A172 (cell line): ENCODE measurements around the gene DUOXA1. TPM values are rescaled to one million over a fixed set of nuclear protein-coding genes. Genes with fewer than 3 reads are reported as not detected.

ENCODE experiments used
- DNase-seq: peaks from one replicate; pipeline ENCODE4 v3.0.0-alpha.2; 2015; ENCODE audit warnings: low spot score
- total RNA-seq: library from RNA; depleted of rRNA; stranded (reverse); fragments of >200 nt; shearing (Covaris generic); gene quantifications from 2 replicates; pipeline ENCODE4 v1.2.3, GENCODE V29; 2014; rRNA removed

The DUOXA1 gene
- total RNA-seq: not detected in 2 replicates

DNA sequence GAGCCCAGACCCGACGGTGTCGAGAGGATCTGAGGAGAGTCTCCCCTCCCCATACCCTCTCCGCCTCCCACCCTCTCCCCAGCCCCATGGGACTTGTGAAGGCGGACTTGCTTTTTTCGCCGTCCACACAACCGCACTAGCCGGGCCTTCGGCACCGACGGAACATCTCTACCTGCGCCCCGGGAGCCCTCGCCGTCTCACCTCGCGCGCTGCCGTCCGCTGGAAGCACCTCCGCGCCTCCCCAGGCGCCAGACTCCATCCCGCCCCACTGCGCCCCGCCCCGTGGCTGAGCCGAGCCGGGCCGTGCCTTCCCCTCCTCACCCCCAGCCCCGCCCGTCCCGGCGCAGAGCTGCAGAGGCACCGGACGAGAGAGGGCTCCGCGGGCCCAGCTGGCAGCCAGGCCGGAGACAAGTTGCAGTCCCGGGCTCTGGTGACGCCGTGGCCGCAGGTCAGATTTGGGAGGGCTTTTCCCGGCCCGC lies at the start of gene DUOXA1, which contains the start of gene DUOX1:
Gene DUOXA1, minus strand, starts transcription at position 229 of the 479 bp plus-strand sequence. CDS start 6,865 bp downstream, outside the sequence.
Gene DUOX1, plus strand, starts transcription at position 344 of the 479 bp plus-strand sequence. CDS start 1,973 bp downstream, outside the sequence.
- DNase-seq: no peak

DNA sequence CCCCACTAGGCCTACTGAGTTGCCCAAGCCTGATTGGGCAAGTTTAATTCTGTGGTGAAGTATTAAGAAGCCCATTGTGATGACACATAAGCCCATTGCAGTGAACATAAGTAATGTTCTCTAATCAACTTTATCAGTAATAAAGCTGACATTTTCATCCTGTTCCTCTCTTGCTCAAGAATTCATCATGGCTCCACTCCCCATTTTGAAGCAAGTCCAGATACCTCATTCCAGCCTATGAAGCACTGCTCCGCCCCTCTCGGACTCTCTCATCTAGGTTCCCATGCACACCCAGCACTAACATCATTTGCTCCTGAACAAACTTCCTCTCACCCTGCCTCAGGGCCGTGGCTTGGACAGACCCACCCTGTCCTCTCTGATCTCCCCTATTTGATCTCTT lies 47.6 kb upstream of the DUOXA1 start:
- no peak for DNase-seq

DNA sequence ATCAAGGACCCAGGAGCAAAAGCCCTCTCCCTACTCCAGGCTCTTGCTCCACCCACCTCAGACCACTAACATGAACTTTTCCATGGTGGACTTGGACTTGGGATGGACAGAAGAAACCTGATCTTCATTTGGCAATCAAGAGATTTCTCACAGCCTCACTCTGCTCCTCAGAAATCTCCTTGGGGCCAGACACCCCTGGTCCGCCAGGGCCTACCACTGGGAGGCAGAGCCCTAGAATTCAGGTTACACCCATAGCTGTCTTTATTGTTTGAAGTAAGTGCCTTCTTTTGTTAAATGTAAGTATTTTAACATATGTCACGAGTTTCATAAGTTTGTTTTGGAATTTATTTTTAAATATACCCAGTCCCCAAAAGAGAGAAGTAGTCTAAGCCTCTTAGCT lies 44.9 kb upstream of the DUOXA1 start:
- DNase-seq: no peak

DNA sequence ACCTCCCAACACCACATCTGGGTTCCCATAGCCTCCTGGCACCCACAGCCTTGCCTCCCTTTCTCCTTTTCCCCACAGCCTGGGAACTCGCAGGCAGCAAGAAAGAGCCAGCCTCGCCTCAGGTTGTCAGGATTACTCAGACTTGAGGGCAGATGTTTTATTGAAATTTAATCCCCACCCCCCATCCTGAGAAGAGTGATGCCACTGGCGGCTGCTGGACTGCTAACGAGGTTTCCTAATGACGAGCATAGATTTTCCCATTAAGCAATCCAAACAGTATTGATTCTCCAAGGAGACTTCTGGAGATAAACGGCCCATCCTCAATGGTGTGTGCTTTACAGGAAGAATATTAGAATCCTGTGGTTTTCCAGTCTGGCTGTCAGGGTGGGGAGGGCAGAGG lies 44.4 kb upstream of the DUOXA1 start:
- no peak for DNase-seq

- no peak for DNase-seq
These were observed 42.2 kb upstream of the DUOXA1 start for GRCh38 chr15:45171912-45172311.

GRCh38 chr15:45169608-45170480 lies 40.2 kb upstream of the DUOXA1 start:
- no peak for DNase-seq

DNA sequence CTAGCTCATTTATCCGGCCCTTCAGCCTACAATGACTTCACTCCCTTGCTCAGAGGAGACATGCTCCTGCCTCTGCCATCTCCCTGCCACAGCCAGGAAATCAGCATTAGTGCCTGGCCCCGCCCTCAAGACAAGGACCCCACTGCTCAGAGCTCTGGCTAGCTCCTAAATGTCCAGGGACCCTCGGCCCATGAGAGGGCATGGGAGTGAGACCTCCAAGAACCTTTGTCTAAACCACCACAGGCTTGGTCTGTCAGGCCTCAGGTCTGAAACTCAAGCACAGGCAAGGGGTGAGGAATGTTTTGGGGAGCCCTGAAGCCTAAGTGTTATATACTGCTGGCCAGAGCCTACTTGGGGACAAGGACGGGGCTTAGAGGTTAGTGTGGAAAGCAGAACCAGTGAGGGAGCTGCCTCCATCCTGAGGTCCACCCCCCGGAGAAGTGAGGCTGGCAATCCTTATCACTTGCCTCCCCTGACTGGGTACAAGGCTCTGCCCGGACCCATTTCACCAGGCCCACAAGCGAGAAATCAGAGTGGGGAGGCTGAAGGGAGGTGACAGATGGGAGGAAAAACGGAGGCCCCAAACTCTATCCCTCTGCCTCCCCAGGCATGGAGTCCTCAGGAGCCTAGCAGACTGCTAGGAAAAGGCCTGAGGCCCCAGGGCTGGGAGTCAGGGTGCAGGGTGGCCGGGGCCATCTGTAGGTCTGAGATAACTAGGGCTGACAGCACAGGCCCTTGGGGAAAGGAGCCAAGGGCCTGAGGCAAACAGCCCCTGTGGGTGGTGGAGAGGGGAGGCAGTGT lies 39.3 kb upstream of the DUOXA1 start:
- DNase-seq: no peak

GRCh38 chr15:45168286-45168685 lies 38.6 kb upstream of the DUOXA1 start:
- DNase-seq: no peak

DNA sequence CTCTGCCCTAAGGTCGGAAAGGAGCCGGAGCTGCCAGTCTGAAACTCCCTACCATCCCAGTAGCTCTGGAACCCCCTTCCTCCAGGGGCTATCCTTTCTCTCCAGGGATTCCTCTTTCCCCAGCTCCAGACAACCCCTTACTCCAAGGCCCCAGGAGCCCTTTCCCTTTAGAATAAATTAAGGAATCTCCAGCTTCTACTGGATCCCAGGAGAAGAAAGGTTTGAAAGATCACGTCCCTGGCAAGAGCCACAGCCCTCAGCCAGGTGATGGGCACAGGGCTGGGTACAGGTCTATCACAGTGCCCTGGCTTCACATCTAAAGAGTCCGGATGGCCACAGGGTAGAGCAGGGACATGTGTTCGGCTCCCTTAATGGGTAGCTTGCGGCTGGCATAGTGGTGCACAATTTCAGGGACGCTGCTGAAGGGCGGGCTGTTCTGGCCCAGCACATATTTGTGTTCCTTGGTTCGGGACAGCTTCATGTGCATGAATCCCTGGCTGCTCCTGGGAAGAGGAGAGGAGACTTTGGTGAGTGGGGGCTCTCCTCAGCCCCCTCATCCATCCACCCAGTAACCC lies 38.0 kb upstream of the DUOXA1 start:
- DNase-seq: no peak

DNA sequence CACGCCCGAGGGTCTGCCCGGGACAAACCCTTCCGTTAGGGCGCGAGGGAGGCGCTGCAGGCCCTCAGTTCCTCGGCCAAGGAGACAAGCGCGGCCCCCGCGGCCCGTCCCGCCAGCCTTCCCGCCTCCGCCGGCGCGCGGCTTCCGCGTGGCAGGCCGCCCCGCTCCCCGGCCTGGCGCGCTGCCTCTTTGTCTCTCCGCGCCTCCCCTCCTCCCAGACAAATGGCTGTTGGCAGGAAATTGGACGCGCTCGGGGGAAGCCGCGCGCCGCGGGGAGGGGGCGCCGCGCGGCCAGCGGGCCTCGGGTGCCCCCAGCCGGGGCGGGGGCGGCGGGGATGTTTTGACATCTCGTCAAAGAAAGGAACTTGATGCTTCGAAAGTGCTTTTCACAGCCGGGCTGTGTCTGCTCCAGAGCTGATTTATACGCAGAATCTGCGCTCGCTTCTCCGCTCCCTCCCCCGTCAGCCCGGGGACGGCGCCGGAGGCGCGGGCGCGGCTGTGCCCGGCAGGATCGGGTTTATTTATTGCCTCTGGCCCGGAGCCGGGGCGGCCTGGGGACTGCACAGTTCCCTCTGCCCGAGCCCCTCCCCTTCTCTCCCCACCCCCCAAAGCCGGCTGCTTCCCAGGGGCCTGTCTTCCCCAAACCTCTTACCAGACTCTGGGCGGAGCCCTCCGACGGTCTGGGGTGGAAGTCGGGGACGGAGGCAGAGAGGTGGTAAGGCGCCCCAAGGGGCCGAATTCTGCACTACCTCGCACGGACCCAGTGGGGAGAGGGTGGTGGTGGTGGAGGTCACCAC lies 37.4 kb upstream of the DUOXA1 start:
- peak; percentile 68 for DNase-seq

GRCh38 chr15:45165536-45165935 lies 35.9 kb upstream of the DUOXA1 start:
- no peak for DNase-seq

DNA sequence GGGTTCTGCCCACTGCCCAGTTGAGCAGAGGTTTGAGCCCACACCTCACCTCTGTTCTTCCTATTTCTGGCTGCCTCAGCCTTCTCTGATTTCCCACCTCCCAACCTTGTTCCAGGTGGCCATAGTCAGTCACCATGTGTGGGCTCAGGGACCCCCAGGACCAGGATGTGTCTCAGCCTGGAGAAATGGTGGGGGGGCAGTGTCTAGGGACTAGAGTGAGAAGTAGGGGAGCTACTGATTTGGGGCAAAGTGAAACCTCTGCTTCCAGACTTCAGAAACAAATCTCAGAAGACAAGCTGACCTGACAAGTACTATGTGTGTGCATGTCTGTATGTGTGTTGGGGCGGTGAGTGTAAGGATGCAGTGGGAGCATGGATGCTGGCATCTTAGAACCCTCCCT lies 35.2 kb upstream of the DUOXA1 start:
- no peak for DNase-seq

DNA sequence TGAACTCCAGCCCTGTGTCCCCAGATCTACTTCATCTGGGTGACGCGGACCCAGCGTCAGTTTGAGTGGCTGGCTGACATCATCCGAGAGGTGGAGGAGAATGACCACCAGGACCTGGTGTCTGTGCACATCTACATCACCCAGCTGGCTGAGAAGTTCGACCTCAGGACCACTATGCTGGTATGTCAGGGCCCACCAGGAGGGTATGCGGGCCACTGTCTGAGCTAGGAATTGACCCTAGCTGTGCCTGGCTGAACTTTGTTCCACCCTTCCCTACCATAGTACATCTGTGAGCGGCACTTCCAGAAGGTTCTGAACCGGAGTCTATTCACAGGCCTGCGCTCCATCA lies 33.8 kb upstream of the DUOXA1 start:
- no peak for DNase-seq

DNA sequence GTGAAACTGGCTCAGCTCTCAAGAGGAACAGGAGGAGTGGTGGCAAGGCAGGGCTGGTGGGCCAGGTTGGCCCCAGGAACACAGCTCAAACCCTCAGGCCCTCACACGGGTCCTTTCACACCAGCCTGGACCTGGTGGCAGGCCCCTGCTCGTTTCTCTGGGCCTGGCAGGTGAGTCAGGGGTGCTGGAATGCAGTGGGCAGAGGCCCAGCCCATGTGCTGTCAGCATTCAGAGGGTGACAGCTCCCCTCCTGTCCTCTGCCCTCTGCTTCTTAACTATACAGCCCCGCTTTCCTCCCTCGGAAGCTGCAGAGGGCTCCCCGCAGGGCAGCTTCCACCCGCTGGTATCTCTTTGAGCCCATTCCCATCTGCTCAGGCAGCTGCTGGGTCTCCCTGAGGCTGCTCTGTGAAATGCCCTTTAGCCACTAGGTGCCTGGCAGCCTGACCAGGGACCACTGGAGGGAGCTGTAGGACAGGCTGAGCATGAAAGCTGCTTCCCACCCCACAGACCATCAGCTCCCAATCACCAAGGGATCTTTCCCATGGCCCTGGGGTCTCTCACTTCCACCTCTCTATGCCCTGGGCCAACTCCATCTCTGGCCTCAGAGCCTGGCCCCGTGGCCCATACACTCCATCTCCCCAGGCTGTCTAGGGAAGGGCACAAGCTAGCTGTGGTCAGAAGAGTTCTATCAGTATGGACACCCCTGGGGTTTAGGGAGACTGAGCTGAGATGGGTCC lies 33.3 kb upstream of the DUOXA1 start:
- peak; percentile 75 for DNase-seq

DNA sequence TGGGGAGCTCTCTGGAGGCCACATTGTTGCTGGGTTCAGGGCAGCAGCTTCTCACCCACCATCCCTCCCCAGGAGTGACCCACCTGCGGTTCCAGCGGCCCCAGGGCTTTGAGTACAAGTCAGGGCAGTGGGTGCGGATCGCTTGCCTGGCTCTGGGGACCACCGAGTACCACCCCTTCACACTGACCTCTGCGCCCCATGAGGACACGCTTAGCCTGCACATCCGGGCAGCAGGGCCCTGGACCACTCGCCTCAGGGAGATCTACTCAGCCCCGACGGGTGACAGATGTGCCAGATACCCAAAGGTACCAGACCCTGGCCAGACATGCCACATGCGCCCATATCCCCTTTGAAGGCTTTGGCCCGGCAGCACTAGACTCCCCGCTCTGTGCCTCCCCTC lies 32.0 kb upstream of the DUOXA1 start:
- DNase-seq: no peak

DNA sequence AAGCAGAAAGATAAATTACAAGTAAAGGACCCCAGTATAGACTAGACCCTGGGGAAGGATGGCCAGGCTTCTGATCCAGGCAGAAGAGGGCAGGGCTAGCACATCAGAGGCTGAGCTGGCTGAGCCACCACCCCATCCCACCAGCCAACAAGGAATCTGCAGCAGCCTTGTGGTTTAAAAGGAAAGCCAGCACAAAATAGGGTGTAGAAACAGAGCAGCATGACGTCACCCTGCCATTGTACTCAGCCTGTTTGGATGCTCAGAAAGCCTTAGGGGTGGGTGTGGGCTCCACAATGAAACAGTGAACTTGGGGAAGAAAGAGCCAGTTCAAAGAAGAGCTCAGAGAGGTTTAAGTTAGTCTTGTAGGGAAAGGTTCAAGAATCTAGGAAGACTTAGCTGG lies 28.3 kb upstream of the DUOXA1 start:
- DNase-seq: peak; percentile 78

DNA sequence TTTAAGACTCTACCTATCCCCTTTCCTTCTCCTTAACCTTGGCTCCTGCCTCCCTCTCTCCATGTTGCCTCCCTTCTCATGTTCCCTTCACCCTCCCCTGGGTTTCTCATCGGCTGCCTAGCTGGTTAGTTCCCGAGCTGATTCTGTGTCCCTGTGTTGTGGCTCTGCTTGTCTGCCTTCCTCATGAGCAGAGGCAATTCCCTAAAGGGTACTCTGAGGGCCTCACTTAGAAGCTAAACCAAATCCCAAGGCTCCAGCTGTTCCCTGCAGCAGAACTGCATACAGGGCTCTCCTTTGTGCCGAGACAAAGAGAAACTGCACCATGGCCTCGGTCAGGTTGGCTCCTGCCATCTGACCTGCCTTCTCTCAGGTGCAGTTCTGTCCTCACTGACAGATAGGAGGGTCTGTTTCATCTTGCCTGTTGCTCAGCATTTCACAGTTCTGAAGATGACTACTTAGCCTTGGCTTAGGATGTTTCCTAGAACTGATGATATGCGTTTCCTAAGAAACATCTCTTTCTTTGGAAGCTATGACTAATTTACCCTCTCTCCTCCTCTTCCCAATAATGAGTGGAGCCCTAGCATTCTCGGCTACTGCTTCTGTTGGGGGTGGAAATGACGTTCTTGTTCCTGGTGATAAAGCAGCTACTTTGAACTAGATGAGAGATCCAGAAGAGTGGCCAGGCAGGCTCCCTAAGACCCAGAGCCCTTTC lies 27.2 kb upstream of the DUOXA1 start:
- DNase-seq: peak; percentile 34

DNA sequence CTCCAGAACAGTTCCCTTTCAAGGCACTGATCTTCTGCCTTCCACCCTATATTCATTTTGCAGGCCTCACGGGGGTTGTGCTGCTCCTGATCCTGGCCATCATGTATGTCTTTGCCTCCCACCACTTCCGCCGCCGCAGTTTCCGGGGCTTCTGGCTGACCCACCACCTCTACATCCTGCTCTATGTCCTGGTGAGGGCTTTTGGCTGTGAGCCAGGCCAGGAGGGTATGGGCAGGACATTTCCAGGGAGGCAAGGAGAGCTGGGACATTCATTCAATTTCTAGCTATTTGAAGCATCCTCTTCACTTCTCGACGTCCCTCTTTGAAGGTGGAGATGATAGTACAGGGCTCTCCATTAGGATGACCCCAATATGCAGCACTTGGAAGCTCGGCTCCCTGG lies 26.1 kb upstream of the DUOXA1 start:
- DNase-seq: no peak

GRCh38 chr15:45151998-45152828 lies 22.5 kb upstream of the DUOXA1 start:
- DNase-seq: no peak
